ENCODE data around the gene EHD2.

The EHD2 gene

GRCh38 chr19:47754206-47755064 lies 41.2 kb downstream of the EHD2 start:
- H3K27ac ChIP-seq (ENCODE audit: low read depth, low read length): no peak overlapping the region
- no peak overlapping the region for H3K9ac ChIP-seq (ENCODE audit: low read length)
- H3K27me3 ChIP-seq (ENCODE audit: control insufficient read depth, insufficient read depth, low read length): no peaks in the 10 kb centered on the region
- peaks cover 95% of the 10 kb centered on the region for H3K36me3 ChIP-seq (ENCODE audit: control insufficient read depth, insufficient read depth, low read length)
- H3K9me3 ChIP-seq (ENCODE audit: control insufficient read depth, insufficient read depth, low read depth, low read length): no peaks in the 10 kb centered on the region
- no peak overlapping the region for H3K4me3 ChIP-seq (ENCODE audit: low read depth, low read length)
- H3K4me1 ChIP-seq (ENCODE audit: control insufficient read depth, insufficient read depth, low read length): no peaks in the 10 kb centered on the region

DNA sequence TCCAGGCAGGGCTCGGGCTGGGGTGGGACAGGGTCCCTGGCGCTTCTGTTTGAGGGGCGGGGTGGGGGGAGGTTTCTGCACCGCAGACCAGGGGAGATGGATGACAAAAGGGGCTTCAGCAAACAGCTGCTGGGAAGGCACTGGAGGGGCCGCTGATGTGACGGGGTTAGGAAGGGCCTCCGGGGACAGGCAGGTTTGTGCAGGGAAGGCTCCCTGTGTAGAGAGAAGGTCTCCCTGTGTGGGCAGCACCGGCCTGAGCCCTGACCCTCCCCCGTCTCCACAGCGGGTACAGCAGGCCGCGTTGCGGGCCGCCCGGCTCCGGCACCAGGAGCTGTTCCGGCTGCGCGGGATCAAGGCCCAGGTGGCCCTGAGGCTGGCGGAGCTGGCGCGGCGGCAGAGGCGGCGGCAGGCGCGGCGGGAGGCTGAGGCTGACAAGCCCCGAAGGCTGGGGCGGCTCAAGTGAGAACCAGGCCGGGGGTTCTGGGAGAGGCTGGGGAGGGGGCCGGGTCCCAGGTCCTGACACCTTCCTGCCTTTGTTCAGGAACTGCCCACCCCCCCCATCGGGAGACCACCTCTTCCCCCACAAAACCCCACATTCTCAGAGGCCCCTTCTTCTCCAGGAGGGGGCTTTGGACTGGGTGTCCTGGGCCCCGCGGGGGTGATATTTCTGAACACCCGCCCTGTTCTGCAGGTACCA lies 42.0 kb downstream of the EHD2 start:
- Histone ChIP-seq H3K9me3 (ENCODE audit: control insufficient read depth, insufficient read depth, low read depth, low read length) (no peaks in the 10 kb centered on the region), H3K27me3 (ENCODE audit: control insufficient read depth, insufficient read depth, low read length) (no peaks in the 10 kb centered on the region), H3K4me1 (ENCODE audit: control insufficient read depth, insufficient read depth, low read length) (no peaks in the 10 kb centered on the region), H3K36me3 (ENCODE audit: control insufficient read depth, insufficient read depth, low read length) (peaks cover 87% of the 10 kb centered on the region), H3K27ac (ENCODE audit: low read depth, low read length) (no peak overlapping the region), H3K4me3 (ENCODE audit: low read depth, low read length) (no peak overlapping the region), H3K9ac (ENCODE audit: low read length) (no peak overlapping the region)

DNA sequence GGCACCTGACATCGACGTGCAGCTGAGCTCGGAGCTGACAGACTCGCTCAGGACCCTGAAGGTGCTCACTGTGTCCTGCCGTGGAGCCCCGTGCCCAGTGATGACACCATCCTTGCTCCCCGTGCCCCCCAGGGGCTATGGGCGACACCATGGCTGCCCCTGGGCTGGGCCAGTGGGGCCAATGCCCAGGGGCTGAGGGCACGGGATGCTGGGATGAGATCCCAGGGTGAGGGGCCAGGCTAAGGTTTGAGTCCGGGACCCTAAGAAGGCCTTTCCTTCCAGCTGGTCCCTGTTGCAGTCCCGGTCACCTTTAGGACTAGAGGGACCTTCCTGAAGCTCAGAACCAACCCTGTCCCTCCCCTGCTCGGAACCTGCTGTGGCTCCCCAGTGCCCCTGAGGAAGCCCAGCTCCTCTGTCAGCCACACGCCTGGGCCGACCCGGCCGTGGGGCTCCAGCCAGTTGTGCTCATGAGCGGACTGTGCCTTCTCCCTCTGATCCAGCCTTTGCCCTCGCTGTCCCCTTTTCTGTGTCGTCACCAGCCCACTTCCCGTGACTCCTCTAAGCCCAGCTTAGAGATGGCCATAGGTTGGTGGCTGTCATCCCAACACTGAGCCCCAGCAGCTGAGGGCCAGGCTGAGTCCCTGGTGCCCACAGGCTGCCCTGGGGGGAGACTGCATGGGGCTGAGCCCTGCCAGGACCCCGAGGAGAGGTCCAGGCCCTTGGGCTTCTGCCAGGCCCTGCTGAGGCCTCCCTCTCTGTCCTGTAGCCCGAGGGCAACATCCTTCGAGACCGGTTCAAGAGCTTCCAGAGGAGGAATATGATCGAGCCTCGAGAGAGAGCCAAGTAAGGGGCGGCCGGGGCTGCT lies 42.8 kb downstream of the EHD2 start:
- no peak overlapping the region for H3K27ac ChIP-seq (ENCODE audit: low read depth, low read length)
- no peaks in the 10 kb centered on the region for H3K4me1 ChIP-seq (ENCODE audit: control insufficient read depth, insufficient read depth, low read length)
- no peaks in the 10 kb centered on the region for H3K27me3 ChIP-seq (ENCODE audit: control insufficient read depth, insufficient read depth, low read length)
- peaks cover 79% of the 10 kb centered on the region for H3K36me3 ChIP-seq (ENCODE audit: control insufficient read depth, insufficient read depth, low read length)
- no peak overlapping the region for H3K9ac ChIP-seq (ENCODE audit: low read length)
- H3K4me3 ChIP-seq (ENCODE audit: low read depth, low read length): no peak overlapping the region
- H3K9me3 ChIP-seq (ENCODE audit: control insufficient read depth, insufficient read depth, low read depth, low read length): no peaks in the 10 kb centered on the region

DNA sequence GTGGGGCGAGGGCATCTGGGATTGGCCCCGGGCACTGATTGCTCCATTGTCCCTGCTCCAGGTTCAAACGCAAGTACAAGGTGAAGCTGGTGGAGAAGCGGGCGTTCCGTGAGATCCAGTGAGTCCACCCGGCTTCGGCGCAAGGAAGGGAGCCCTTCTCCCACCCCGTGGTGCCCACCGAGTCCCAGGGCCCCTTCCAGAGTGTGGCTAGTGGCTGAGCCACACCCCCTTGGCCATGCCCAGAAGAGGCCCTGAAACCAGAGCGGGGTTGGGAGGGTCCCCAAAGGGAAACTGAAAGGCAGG lies 43.4 kb downstream of the EHD2 start:
- no peaks in the 10 kb centered on the region for H3K9me3 ChIP-seq (ENCODE audit: control insufficient read depth, insufficient read depth, low read depth, low read length)
- H3K27ac ChIP-seq (ENCODE audit: low read depth, low read length): no peak overlapping the region
- no peaks in the 10 kb centered on the region for H3K4me1 ChIP-seq (ENCODE audit: control insufficient read depth, insufficient read depth, low read length)
- H3K4me3 ChIP-seq (ENCODE audit: low read depth, low read length): no peak overlapping the region
- H3K36me3 ChIP-seq (ENCODE audit: control insufficient read depth, insufficient read depth, low read length): peaks cover 74% of the 10 kb centered on the region
- no peaks in the 10 kb centered on the region for H3K27me3 ChIP-seq (ENCODE audit: control insufficient read depth, insufficient read depth, low read length)
- no peak overlapping the region for H3K9ac ChIP-seq (ENCODE audit: low read length)

DNA sequence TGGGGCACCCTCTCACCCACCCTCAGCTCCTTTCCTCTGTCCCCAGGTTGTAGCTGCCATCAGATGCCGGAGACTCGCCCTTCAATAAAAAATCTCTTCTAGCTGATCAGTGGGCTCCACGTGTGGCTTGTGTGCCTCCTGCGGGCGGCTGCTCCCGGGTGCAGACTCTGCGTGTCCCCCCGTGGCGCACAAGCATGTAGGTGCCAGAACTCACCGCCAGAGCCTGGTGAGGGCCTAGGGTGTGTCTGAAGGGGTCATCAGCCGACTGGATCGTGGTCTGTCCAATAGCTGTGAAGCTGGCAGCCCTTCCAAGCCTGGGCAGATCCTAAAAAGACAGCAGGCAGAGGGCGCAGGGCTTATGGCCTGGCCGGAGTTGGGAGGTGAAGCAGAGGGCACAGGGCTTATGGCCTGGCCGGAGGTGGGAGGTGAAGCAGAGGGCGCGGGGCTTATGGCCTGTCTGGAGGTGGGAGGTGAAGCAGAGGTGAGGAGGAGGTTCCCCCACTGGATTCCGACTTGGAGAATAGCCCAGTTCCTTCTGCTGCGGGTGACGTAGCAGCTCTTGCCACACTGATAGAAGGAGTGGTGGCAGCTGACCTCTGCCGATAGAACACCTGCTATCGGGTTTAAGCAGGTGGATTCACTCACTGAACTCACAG lies 43.9 kb downstream of the EHD2 start:
- Histone ChIP-seq H3K27ac (ENCODE audit: low read depth, low read length) (no peak overlapping the region), H3K9me3 (ENCODE audit: control insufficient read depth, insufficient read depth, low read depth, low read length) (no peaks in the 10 kb centered on the region), H3K4me3 (ENCODE audit: low read depth, low read length) (no peak overlapping the region), H3K36me3 (ENCODE audit: control insufficient read depth, insufficient read depth, low read length) (peaks cover 70% of the 10 kb centered on the region), H3K4me1 (ENCODE audit: control insufficient read depth, insufficient read depth, low read length) (no peaks in the 10 kb centered on the region), H3K9ac (ENCODE audit: low read length) (no peak overlapping the region), H3K27me3 (ENCODE audit: control insufficient read depth, insufficient read depth, low read length) (no peaks in the 10 kb centered on the region)

DNA sequence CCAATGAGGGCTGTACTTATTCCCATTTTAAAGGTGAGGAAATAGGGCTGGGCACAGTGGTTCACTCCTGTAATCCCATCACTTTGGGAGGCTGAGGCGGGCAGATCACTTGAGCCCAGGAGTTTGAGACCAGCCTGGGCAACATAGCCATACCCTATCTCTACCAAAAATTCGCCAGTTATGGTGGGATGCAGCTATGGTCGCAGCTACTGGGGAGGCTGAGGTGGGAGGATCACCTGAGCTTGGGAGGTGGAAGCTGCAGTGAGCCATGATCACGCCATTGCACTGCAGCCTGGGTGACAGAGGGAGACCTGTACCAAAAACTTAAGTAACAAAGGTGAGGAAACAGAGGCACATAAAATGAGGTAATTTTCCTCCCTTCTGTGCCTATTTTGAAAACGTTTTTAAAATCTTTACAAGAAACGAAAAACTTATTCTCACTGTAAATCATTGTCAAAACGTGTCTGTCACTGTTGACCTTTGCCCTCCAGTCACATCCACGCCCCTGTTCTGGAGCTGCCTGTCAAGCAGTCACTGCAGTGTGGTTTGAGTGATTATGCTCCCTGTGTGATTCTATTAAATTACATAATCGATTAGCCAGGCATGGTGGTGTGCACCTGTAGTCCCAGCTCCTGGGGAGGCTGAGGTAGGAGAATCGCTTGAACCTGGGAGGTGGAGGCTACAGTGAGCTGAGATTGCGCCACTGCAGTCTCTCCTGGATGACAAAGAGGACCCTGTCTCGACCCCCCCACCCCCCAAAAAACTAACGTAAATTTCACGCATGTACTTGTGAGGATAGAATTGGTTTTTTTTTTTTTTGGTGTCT lies 44.6 kb downstream of the EHD2 start:
- no peaks in the 10 kb centered on the region for H3K4me1 ChIP-seq (ENCODE audit: control insufficient read depth, insufficient read depth, low read length)
- no peaks in the 10 kb centered on the region for H3K27me3 ChIP-seq (ENCODE audit: control insufficient read depth, insufficient read depth, low read length)
- H3K9ac ChIP-seq (ENCODE audit: low read length): no peak overlapping the region
- no peak overlapping the region for H3K4me3 ChIP-seq (ENCODE audit: low read depth, low read length)
- H3K36me3 ChIP-seq (ENCODE audit: control insufficient read depth, insufficient read depth, low read length): peaks cover 63% of the 10 kb centered on the region
- no peak overlapping the region for H3K27ac ChIP-seq (ENCODE audit: low read depth, low read length)
- H3K9me3 ChIP-seq (ENCODE audit: control insufficient read depth, insufficient read depth, low read depth, low read length): no peaks in the 10 kb centered on the region

GRCh38 chr19:47758443-47758804 lies 45.2 kb downstream of the EHD2 start:
- Histone ChIP-seq H3K27me3 (ENCODE audit: control insufficient read depth, insufficient read depth, low read length) (no peaks in the 10 kb centered on the region), H3K9me3 (ENCODE audit: control insufficient read depth, insufficient read depth, low read depth, low read length) (no peaks in the 10 kb centered on the region), H3K9ac (ENCODE audit: low read length) (no peak overlapping the region), H3K36me3 (ENCODE audit: control insufficient read depth, insufficient read depth, low read length) (peaks cover 57% of the 10 kb centered on the region), H3K4me3 (ENCODE audit: low read depth, low read length) (no peak overlapping the region), H3K4me1 (ENCODE audit: control insufficient read depth, insufficient read depth, low read length) (no peaks in the 10 kb centered on the region), H3K27ac (ENCODE audit: low read depth, low read length) (no peak overlapping the region)

GRCh38 chr19:47760632-47760999 lies 47.4 kb downstream of the EHD2 start:
- H3K9ac ChIP-seq (ENCODE audit: low read length): no peak overlapping the region
- no peaks in the 10 kb centered on the region for H3K9me3 ChIP-seq (ENCODE audit: control insufficient read depth, insufficient read depth, low read depth, low read length)
- H3K4me1 ChIP-seq (ENCODE audit: control insufficient read depth, insufficient read depth, low read length): peaks cover 2% of the 10 kb centered on the region
- H3K36me3 ChIP-seq (ENCODE audit: control insufficient read depth, insufficient read depth, low read length): peaks cover 38% of the 10 kb centered on the region
- no peaks in the 10 kb centered on the region for H3K27me3 ChIP-seq (ENCODE audit: control insufficient read depth, insufficient read depth, low read length)
- no peak overlapping the region for H3K27ac ChIP-seq (ENCODE audit: low read depth, low read length)
- no peak overlapping the region for H3K4me3 ChIP-seq (ENCODE audit: low read depth, low read length)

GRCh38 chr19:47761566-47761965 lies 48.3 kb downstream of the EHD2 start:
- no peaks in the 10 kb centered on the region for H3K9me3 ChIP-seq (ENCODE audit: control insufficient read depth, insufficient read depth, low read depth, low read length)
- no peaks in the 10 kb centered on the region for H3K27me3 ChIP-seq (ENCODE audit: control insufficient read depth, insufficient read depth, low read length)
- no peak overlapping the region for H3K4me3 ChIP-seq (ENCODE audit: low read depth, low read length)
- peaks cover 6% of the 10 kb centered on the region for H3K4me1 ChIP-seq (ENCODE audit: control insufficient read depth, insufficient read depth, low read length)
- no peak overlapping the region for H3K9ac ChIP-seq (ENCODE audit: low read length)
- H3K36me3 ChIP-seq (ENCODE audit: control insufficient read depth, insufficient read depth, low read length): peaks cover 28% of the 10 kb centered on the region
- no peak overlapping the region for H3K27ac ChIP-seq (ENCODE audit: low read depth, low read length)

DNA sequence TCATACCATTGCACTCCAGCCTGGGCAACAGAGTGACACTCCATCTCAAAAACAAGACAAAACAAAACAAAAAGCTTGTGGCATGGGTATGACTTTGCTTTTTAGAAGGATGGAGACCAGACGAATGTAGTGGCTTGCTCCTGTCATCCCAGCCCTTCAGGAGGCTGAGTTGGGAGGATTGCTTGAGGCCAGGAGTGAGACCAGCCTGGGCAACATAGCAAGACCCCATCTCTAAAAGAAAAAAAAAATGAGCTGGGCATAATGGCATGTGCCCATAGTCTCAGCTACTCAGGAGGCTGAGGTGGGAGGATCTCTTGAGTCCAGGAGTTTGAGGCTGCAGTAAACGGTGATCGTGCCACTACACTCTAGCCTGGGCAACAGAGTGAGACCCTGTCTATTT lies 48.9 kb downstream of the EHD2 start:
- peaks cover 6% of the 10 kb centered on the region for H3K4me1 ChIP-seq (ENCODE audit: control insufficient read depth, insufficient read depth, low read length)
- peaks cover 22% of the 10 kb centered on the region for H3K36me3 ChIP-seq (ENCODE audit: control insufficient read depth, insufficient read depth, low read length)
- no peak overlapping the region for H3K4me3 ChIP-seq (ENCODE audit: low read depth, low read length)
- H3K9me3 ChIP-seq (ENCODE audit: control insufficient read depth, insufficient read depth, low read depth, low read length): no peaks in the 10 kb centered on the region
- no peak overlapping the region for H3K9ac ChIP-seq (ENCODE audit: low read length)
- H3K27me3 ChIP-seq (ENCODE audit: control insufficient read depth, insufficient read depth, low read length): no peaks in the 10 kb centered on the region
- no peak overlapping the region for H3K27ac ChIP-seq (ENCODE audit: low read depth, low read length)

All from HUES6 (cell line).